HepG2 (cell line): ENCODE measurements around the gene MACROD2. TPM values are rescaled to one million over a fixed set of nuclear protein-coding genes. Genes with fewer than 3 reads are reported as not detected.

ENCODE experiments used
- GFI1 ChIP-seq: sonication (generic); formaldehyde crosslinking; IDR thresholded peaks from 2 replicates; pipeline ENCODE4 v1.5.0; 2020; ENCODE audit warnings: missing genetic modification reagents, mild to moderate bottlenecking, borderline replicate concordance
- GLI4 ChIP-seq: sonication (generic); formaldehyde crosslinking; IDR thresholded peaks from 2 replicates; pipeline ENCODE4 v1.5.1; 2020; ENCODE audit warnings: missing genetic modification reagents, mild to moderate bottlenecking, moderate library complexity, borderline replicate concordance
- HOXD1 ChIP-seq: sonication (generic); formaldehyde crosslinking; IDR thresholded peaks from 2 replicates; pipeline ENCODE4 v1.5.0; 2020; ENCODE audit warnings: missing genetic modification reagents
- KIAA2018 ChIP-seq: sonication (generic); formaldehyde crosslinking; IDR thresholded peaks from 2 replicates; pipeline ENCODE4 v1.5.0; 2020; ENCODE audit warnings: mild to moderate bottlenecking, missing genetic modification reagents, borderline replicate concordance
- NAIF1 ChIP-seq: sonication (generic); formaldehyde crosslinking; IDR thresholded peaks from 2 replicates; pipeline ENCODE4 v1.5.0; 2020; ENCODE audit warnings: mild to moderate bottlenecking, missing genetic modification reagents, borderline replicate concordance
- NFKBIZ ChIP-seq: IDR thresholded peaks from 2 replicates; pipeline ENCODE4 v1.6.1; 2018; ENCODE audit warnings: missing genetic modification reagents, missing compliant biosample characterization
- NKX3-1 ChIP-seq: sonication (generic); formaldehyde crosslinking; IDR thresholded peaks from 2 replicates; pipeline ENCODE4 v1.5.0; 2020; ENCODE audit warnings: missing genetic modification reagents
- SAFB2 ChIP-seq: sonication (generic); formaldehyde crosslinking; IDR thresholded peaks from 2 replicates; pipeline ENCODE4 v1.5.1; 2020; ENCODE audit warnings: missing genetic modification reagents, low read depth, mild to moderate bottlenecking, borderline replicate concordance
- ZBTB25 ChIP-seq: IDR thresholded peaks from 2 replicates; pipeline ENCODE4 v1.6.1; 2018; ENCODE audit warnings: missing genetic modification reagents
- ZBTB42 ChIP-seq: sonication (generic); formaldehyde crosslinking; IDR thresholded peaks from 2 replicates; pipeline ENCODE4 v1.5.0; 2020; ENCODE audit warnings: mild to moderate bottlenecking, missing genetic modification reagents
- ZC3H4 ChIP-seq: sonication (generic); formaldehyde crosslinking; IDR thresholded peaks from 2 replicates; pipeline ENCODE4 v1.4.0; 2020; ENCODE audit warnings: missing genetic modification reagents, borderline replicate concordance
- ZFP82 ChIP-seq: sonication (generic); formaldehyde crosslinking; IDR thresholded peaks from 2 replicates; pipeline ENCODE4 v1.5.1; 2020; ENCODE audit warnings: mild to moderate bottlenecking, missing genetic modification reagents, borderline replicate concordance
- ZMYM4 ChIP-seq: sonication (generic); formaldehyde crosslinking; IDR thresholded peaks from 2 replicates; pipeline ENCODE4 v1.8.1; 2023; ENCODE audit warnings: mild to moderate bottlenecking, missing genetic modification reagents
- ZNF292 ChIP-seq: sonication (generic); formaldehyde crosslinking; IDR thresholded peaks from 2 replicates; pipeline ENCODE4 v1.8.1; 2022; ENCODE audit warnings: mild to moderate bottlenecking, low read depth, missing genetic modification reagents, borderline replicate concordance
- ZNF574 ChIP-seq: sonication (generic); formaldehyde crosslinking; IDR thresholded peaks from 2 replicates; pipeline ENCODE4 v1.4.0; 2020; ENCODE audit warnings: missing genetic modification reagents
- ZNF614 ChIP-seq: IDR thresholded peaks from 2 replicates; pipeline ENCODE4 v1.6.1; 2018; ENCODE audit warnings: missing biosample characterization, missing genetic modification reagents, inconsistent platforms, borderline replicate concordance
- ZNF7 ChIP-seq: IDR thresholded peaks from 2 replicates; pipeline ENCODE4 v1.6.1; 2016; ENCODE audit warnings: missing biosample characterization, missing genetic modification reagents
- polyA plus RNA-seq, 8 experiments: library from polyadenylated mRNA; depleted of rRNA in 3 of 8; stranded (reverse) in 7 of 8; unstranded in 1 of 8; fragments of >200 nt; fragmentation: Illumina TruSeq in 4 of 8; extraction: Trizol in 4 of 8; gene quantifications; 2 replicates each; pipeline versions ENCODE4 v1.2.1 to v1.2.3, GENCODE V29; 2011 to 2016; ENCODE audit warnings: low read depth in 4 of 8, missing spikeins in 1 of 8, mixed read lengths in 1 of 8; ENCODE audit not compliant: insufficient read depth in 1 of 8
- total RNA-seq, 5 experiments: library from RNA; depleted of rRNA; stranded (reverse); fragments of >200 nt; fragmentation: Illumina TruSeq; extraction: Trizol; gene quantifications; 2 replicates each; pipeline ENCODE4 v1.2.3, GENCODE V29; 2016; ENCODE audit warnings: low read depth in 1 of 5

Gene MACROD2
- total and polyA plus RNA-seq, 2 of the 13 experiments (the other 11 are each of a cell fraction or from before 2014, with no cell fraction given) = 0.13 to 0.51 TPM

DNA sequence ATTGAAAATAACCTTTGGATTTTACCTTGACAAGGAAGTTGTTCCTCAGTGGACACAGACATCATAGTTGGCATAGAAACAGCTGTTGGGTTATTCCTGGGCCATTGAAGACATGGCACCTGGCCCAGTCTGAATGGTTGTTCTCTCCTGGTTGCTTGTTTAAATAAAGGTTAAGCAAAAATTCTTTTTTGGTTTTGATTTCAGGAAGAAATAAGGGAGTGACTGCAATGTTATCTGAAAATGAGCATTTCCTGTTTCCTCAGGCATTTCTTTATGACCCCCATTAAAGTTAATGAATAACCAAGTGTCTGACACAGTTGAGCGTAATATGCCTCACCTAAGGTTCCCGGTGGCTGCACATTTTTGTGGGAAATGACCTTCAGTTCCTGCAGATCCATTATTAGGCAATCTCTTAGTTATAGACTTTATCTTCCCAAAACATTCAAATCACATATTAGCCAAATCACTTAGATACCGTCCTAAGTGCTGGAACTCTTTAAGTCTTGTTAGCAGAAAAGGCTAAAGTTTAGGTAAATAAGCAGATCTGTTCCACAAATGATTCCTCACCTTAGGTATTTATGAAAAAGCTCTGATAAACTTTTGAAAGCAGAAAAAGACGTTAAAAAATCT lies 990.8 kb downstream of the MACROD2 start (continued):
- peak; percentile 94 for TF ChIP-seq ZNF614 (CRISPR knock-in tag)
- peak; percentile 79 for TF ChIP-seq ZBTB25 (CRISPR knock-in tag)
- peak; percentile 85 for TF ChIP-seq GFI1 (CRISPR knock-in tag)
- no peak for TF ChIP-seq KIAA2018
- no peak for TF ChIP-seq ZBTB42 (CRISPR knock-in tag)
- no peak for TF ChIP-seq NAIF1 (CRISPR knock-in tag)
- peak; percentile 97 for TF ChIP-seq NFKBIZ (CRISPR knock-in tag)
- TF ChIP-seq SAFB2 (CRISPR knock-in tag) = peak; percentile 59; the same call in 1 of the 2 replicates
- TF ChIP-seq ZNF574 (CRISPR knock-in tag) = peak; percentile 45; the same call in 1 of the 2 replicates
- peak; percentile 92 for TF ChIP-seq ZMYM4 (CRISPR knock-in tag)
- peak; percentile 82 for TF ChIP-seq ZNF292
- TF ChIP-seq HOXD1 (CRISPR knock-in tag) = peak; percentile 61; the same call in 1 of the 2 replicates
- no peak for TF ChIP-seq GLI4 (CRISPR knock-in tag)
- peak; percentile 91; the same call in 1 of the 2 replicates for TF ChIP-seq ZC3H4 (CRISPR knock-in tag)
- no peak for TF ChIP-seq ZFP82 (CRISPR knock-in tag)
- TF ChIP-seq NKX3-1 = no peak
- no peak for TF ChIP-seq ZNF7 (CRISPR knock-in tag)
